H1 (cell line): ENCODE data around the gene PITPNC1. TPM values are rescaled to one million over a fixed set of nuclear protein-coding genes. Genes with fewer than 3 reads are reported as not detected.

Experiments used
- EP300 ChIP-seq, 2 experiments: IDR thresholded peaks; 1 replicate in 1 of 2; 2 replicates in 1 of 2; pipeline ENCODE4 v1.6.1; 2011 to 2012; ENCODE audit warnings: low read depth in 2 of 2, low read length in 2 of 2, mild to moderate bottlenecking in 2 of 2, borderline replicate concordance in 1 of 2, inconsistent platforms in 1 of 2, moderate library complexity in 1 of 2
- KDM1A ChIP-seq: fragments of 200-600, 300-600 bp; sonication (generic); IDR thresholded peaks from 2 replicates; pipeline ENCODE4 v1.7.1; 2016; ENCODE audit warnings: mild to moderate bottlenecking, low read length, borderline replicate concordance
- NANOG ChIP-seq: IDR thresholded peaks from 2 replicates; pipeline ENCODE4 v1.6.1; 2011; ENCODE audit warnings: low read length, low read depth, mild to moderate bottlenecking, inconsistent platforms; ENCODE audit not compliant: insufficient read depth, poor library complexity, severe bottlenecking
- YY1 ChIP-seq: IDR thresholded peaks from 2 replicates; pipeline ENCODE4 v1.6.1; 2011; ENCODE audit warnings: low read depth, mild to moderate bottlenecking, low read length
- polyA plus RNA-seq, 7 experiments: library from polyadenylated mRNA; depleted of rRNA in 3 of 7; stranded (reverse) in 5 of 7; unstranded in 2 of 7; fragments of >200 nt in 5 of 7; fragments of 200-250 nt in 2 of 7; gene quantifications; 1 replicate in 5 of 7; 2 replicates in 1 of 7; 4 replicates in 1 of 7; pipeline versions ENCODE4 v1.2.1 to v1.2.3, GENCODE V29; 2011 to 2013; ENCODE audit warnings: missing spikeins in 2 of 7, mixed read lengths in 2 of 7
- total RNA-seq: library from RNA; stranded (reverse); fragmentation: NEBNext Ultra II Directional; extraction: Animal tissue kit (Norgen Biotek cat#: 25700); gene quantifications from 2 replicates; pipeline ENCODE4 v1.2.1, GENCODE V29; 2021
- TF ChIP-seq, protein P1 (sequence below): IDR thresholded peaks from 2 replicates; pipeline ENCODE4 v1.6.1; 2011; ENCODE audit warnings: low read length, improper control_type of control experiment

PITPNC1 gene
- total and polyA plus RNA-seq, 2 of the 8 experiments (the other 6 are each of a cell fraction or from before 2014, with no cell fraction given): 17.6 to 54.7 TPM

DNA sequence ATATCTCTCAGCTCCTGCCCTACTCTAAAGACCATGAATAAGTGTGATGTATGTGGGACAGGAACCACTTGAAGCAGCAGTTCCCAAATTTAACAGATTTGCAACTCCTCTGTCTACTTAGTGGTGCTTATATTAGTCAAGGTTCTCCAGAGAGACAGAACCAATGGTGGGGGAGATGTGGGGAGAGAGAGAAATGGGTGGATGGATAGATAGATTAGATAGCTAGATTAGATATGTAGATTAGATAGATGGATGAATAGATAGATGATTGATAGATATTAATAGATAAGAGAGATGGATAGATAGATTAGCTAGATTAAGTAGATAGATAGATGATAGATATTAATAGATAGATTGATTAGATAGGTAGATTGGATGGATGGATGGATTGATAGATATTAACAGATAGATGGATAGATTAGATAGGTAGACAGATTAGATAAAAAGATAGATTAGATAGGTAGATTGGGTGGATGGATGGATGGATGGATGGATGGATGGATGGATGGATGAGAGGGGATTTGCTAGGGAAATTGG, 186.7 kb downstream of the PITPNC1 start (continued):
- TF ChIP-seq EP300 (IDR thresholded peaks at IDR 0.05; ENCODE audit: borderline replicate concordance in 1 of 2, low read depth in 2 of 2, low read length in 2 of 2) (no peak), NANOG (no peak), KDM1A (no peak), YY1 (no peak)
- TF ChIP-seq, protein P1, sequence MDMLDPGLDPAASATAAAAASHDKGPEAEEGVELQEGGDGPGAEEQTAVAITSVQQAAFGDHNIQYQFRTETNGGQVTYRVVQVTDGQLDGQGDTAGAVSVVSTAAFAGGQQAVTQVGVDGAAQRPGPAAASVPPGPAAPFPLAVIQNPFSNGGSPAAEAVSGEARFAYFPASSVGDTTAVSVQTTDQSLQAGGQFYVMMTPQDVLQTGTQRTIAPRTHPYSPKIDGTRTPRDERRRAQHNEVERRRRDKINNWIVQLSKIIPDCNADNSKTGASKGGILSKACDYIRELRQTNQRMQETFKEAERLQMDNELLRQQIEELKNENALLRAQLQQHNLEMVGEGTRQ: no peak
